ENCODE data around the gene ARHGAP21.

The ARHGAP21 gene

GRCh38 chr10:24605141-24605540 is 118.5 kb downstream of the ARHGAP21 start:
- no peaks in the 10 kb centered on the region for H3K79me2 ChIP-seq (ENCODE audit: control insufficient read depth, insufficient read depth, low read length, unreplicated experiment)
- peaks cover 13% of the 10 kb centered on the region for H3K4me1 ChIP-seq (ENCODE audit: control insufficient read depth, insufficient read depth, low read length, unreplicated experiment)
- H3K36me3 ChIP-seq (ENCODE audit: insufficient read depth, low read length), result peaks cover 19% of the 10 kb centered on the region

GRCh38 chr10:24603333-24603732 is 120.4 kb downstream of the ARHGAP21 start:
- Histone ChIP-seq H3K4me3 (ENCODE audit: low read depth, low read length) (no peak overlapping the region), H3K36me3 (ENCODE audit: insufficient read depth, low read length) (peaks cover 28% of the 10 kb centered on the region), H3K27ac (ENCODE audit: low read depth, low read length) (peak overlapping the region; percentile 69), H3K27me3 (ENCODE audit: insufficient read depth, low read length) (no peaks in the 10 kb centered on the region), H3K79me2 (ENCODE audit: control insufficient read depth, insufficient read depth, low read length, unreplicated experiment) (no peaks in the 10 kb centered on the region), H2AFZ (ENCODE audit: low read length, unreplicated experiment) (no peak overlapping the region), H3K4me1 (ENCODE audit: control insufficient read depth, insufficient read depth, low read length, unreplicated experiment) (peaks cover 13% of the 10 kb centered on the region)

More at GRCh38 chr10:24605141-24605540, 118.5 kb downstream of the ARHGAP21 start:
- H3K27me3 ChIP-seq (ENCODE audit: insufficient read depth, low read length), result no peaks in the 10 kb centered on the region
- no peak overlapping the region for H3K27ac ChIP-seq (ENCODE audit: low read depth, low read length)
- no peak overlapping the region for H3K4me3 ChIP-seq (ENCODE audit: low read depth, low read length)
- H2AFZ ChIP-seq (ENCODE audit: low read length, unreplicated experiment), result no peak overlapping the region

GRCh38 chr10:24597961-24598360 is 125.7 kb downstream of the ARHGAP21 start:
- Histone ChIP-seq H3K4me1 (ENCODE audit: control insufficient read depth, insufficient read depth, low read length, unreplicated experiment) (peaks cover 1% of the 10 kb centered on the region), H3K36me3 (ENCODE audit: insufficient read depth, low read length) (peaks cover 59% of the 10 kb centered on the region), H3K27me3 (ENCODE audit: insufficient read depth, low read length) (no peaks in the 10 kb centered on the region)

GRCh38 chr10:24597426-24597825 is 126.3 kb downstream of the ARHGAP21 start:
- H2AFZ ChIP-seq (ENCODE audit: low read length, unreplicated experiment), result no peak overlapping the region
- H3K27ac ChIP-seq (ENCODE audit: low read depth, low read length), result no peak overlapping the region
- peaks cover 57% of the 10 kb centered on the region for H3K36me3 ChIP-seq (ENCODE audit: insufficient read depth, low read length)
- no peaks in the 10 kb centered on the region for H3K4me1 ChIP-seq (ENCODE audit: control insufficient read depth, insufficient read depth, low read length, unreplicated experiment)
- H3K79me2 ChIP-seq (ENCODE audit: control insufficient read depth, insufficient read depth, low read length, unreplicated experiment), result no peaks in the 10 kb centered on the region
- H3K4me3 ChIP-seq (ENCODE audit: low read depth, low read length), result no peak overlapping the region
- H3K27me3 ChIP-seq (ENCODE audit: insufficient read depth, low read length), result no peaks in the 10 kb centered on the region

More at GRCh38 chr10:24597961-24598360, 125.7 kb downstream of the ARHGAP21 start:
- H2AFZ ChIP-seq (ENCODE audit: low read length, unreplicated experiment), result no peak overlapping the region
- H3K27ac ChIP-seq (ENCODE audit: low read depth, low read length), result no peak overlapping the region
- H3K79me2 ChIP-seq (ENCODE audit: control insufficient read depth, insufficient read depth, low read length, unreplicated experiment), result no peaks in the 10 kb centered on the region
- no peak overlapping the region for H3K4me3 ChIP-seq (ENCODE audit: low read depth, low read length)

- H3K4me1 ChIP-seq (ENCODE audit: control insufficient read depth, insufficient read depth, low read length, unreplicated experiment), result no peaks in the 10 kb centered on the region
- H3K79me2 ChIP-seq (ENCODE audit: control insufficient read depth, insufficient read depth, low read length, unreplicated experiment), result no peaks in the 10 kb centered on the region
- H2AFZ ChIP-seq (ENCODE audit: low read length, unreplicated experiment), result no peak overlapping the region
- no peak overlapping the region for H3K4me3 ChIP-seq (ENCODE audit: low read depth, low read length)
- H3K27me3 ChIP-seq (ENCODE audit: insufficient read depth, low read length), result no peaks in the 10 kb centered on the region
- no peak overlapping the region for H3K27ac ChIP-seq (ENCODE audit: low read depth, low read length)
- H3K36me3 ChIP-seq (ENCODE audit: insufficient read depth, low read length), result peaks cover 68% of the 10 kb centered on the region
Measured at GRCh38 chr10:24596217-24596930, 127.3 kb downstream of the ARHGAP21 start.

- H3K4me3 ChIP-seq (ENCODE audit: low read depth, low read length), result no peak overlapping the region
- peaks cover 56% of the 10 kb centered on the region for H3K36me3 ChIP-seq (ENCODE audit: insufficient read depth, low read length)
- H2AFZ ChIP-seq (ENCODE audit: low read length, unreplicated experiment), result no peak overlapping the region
- H3K27me3 ChIP-seq (ENCODE audit: insufficient read depth, low read length), result no peaks in the 10 kb centered on the region
- H3K27ac ChIP-seq (ENCODE audit: low read depth, low read length), result no peak overlapping the region
- H3K4me1 ChIP-seq (ENCODE audit: control insufficient read depth, insufficient read depth, low read length, unreplicated experiment), result no peaks in the 10 kb centered on the region
- H3K79me2 ChIP-seq (ENCODE audit: control insufficient read depth, insufficient read depth, low read length, unreplicated experiment), result no peaks in the 10 kb centered on the region
Measured at GRCh38 chr10:24590697-24591457, 132.8 kb downstream of the ARHGAP21 start.

DNA sequence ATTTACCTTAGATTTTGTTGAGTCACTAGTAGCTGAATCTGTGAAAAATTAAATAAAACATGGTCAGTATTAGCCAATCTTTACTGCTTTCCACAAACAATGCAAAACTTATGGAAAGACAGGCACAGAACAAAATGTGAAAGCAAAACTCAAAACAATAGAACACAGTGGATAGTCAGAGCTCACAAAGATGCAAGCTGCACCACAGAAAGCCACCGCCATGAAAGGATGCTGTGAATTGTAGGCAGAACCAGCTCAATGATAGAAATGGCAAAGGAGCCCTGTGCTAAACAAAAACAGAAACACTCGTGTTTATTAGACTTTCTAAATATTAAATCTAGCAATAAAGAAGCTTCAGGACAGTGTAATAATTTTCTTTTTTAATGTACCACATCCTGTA is 134.4 kb downstream of the ARHGAP21 start:
- H3K79me2 ChIP-seq (ENCODE audit: control insufficient read depth, insufficient read depth, low read length, unreplicated experiment), result no peaks in the 10 kb centered on the region
- peaks cover 43% of the 10 kb centered on the region for H3K36me3 ChIP-seq (ENCODE audit: insufficient read depth, low read length)
- H2AFZ ChIP-seq (ENCODE audit: low read length, unreplicated experiment), result no peak overlapping the region
- no peak overlapping the region for H3K27ac ChIP-seq (ENCODE audit: low read depth, low read length)
- H3K4me1 ChIP-seq (ENCODE audit: control insufficient read depth, insufficient read depth, low read length, unreplicated experiment), result no peaks in the 10 kb centered on the region
- H3K27me3 ChIP-seq (ENCODE audit: insufficient read depth, low read length), result no peaks in the 10 kb centered on the region
- no peak overlapping the region for H3K4me3 ChIP-seq (ENCODE audit: low read depth, low read length)

- no peak overlapping the region for H2AFZ ChIP-seq (ENCODE audit: low read length, unreplicated experiment)
- peaks cover 8% of the 10 kb centered on the region for H3K36me3 ChIP-seq (ENCODE audit: insufficient read depth, low read length)
- no peak overlapping the region for H3K4me3 ChIP-seq (ENCODE audit: low read depth, low read length)
- peaks cover 18% of the 10 kb centered on the region; the same call in 1 of the 2 replicates for H3K27me3 ChIP-seq (ENCODE audit: insufficient read depth, low read length)
- H3K79me2 ChIP-seq (ENCODE audit: control insufficient read depth, insufficient read depth, low read length, unreplicated experiment), result no peaks in the 10 kb centered on the region
- no peak overlapping the region for H3K27ac ChIP-seq (ENCODE audit: low read depth, low read length)
- no peaks in the 10 kb centered on the region for H3K4me1 ChIP-seq (ENCODE audit: control insufficient read depth, insufficient read depth, low read length, unreplicated experiment)
Measured at GRCh38 chr10:24579906-24580305, 143.8 kb downstream of the ARHGAP21 start.

- peaks cover 19% of the 10 kb centered on the region; the same call in 1 of the 2 replicates for H3K27me3 ChIP-seq (ENCODE audit: insufficient read depth, low read length)
Measured at GRCh38 chr10:24579448-24579847, 144.2 kb downstream of the ARHGAP21 start.

GRCh38 chr10:24575481-24576002 is 148.1 kb downstream of the ARHGAP21 start:
- H3K79me2 ChIP-seq (ENCODE audit: control insufficient read depth, insufficient read depth, low read length, unreplicated experiment), result no peaks in the 10 kb centered on the region
- H3K27ac ChIP-seq (ENCODE audit: low read depth, low read length), result no peak overlapping the region
- no peaks in the 10 kb centered on the region for H3K4me1 ChIP-seq (ENCODE audit: control insufficient read depth, insufficient read depth, low read length, unreplicated experiment)
- no peak overlapping the region for H3K4me3 ChIP-seq (ENCODE audit: low read depth, low read length)
- H3K36me3 ChIP-seq (ENCODE audit: insufficient read depth, low read length), result no peaks in the 10 kb centered on the region
- H3K27me3 ChIP-seq (ENCODE audit: insufficient read depth, low read length), result peaks cover 37% of the 10 kb centered on the region
- no peak overlapping the region for H2AFZ ChIP-seq (ENCODE audit: low read length, unreplicated experiment)

More at GRCh38 chr10:24579448-24579847, 144.2 kb downstream of the ARHGAP21 start:
- Histone ChIP-seq H3K27ac (ENCODE audit: low read depth, low read length) (no peak overlapping the region), H3K36me3 (ENCODE audit: insufficient read depth, low read length) (peaks cover 8% of the 10 kb centered on the region), H3K4me3 (ENCODE audit: low read depth, low read length) (no peak overlapping the region), H3K79me2 (ENCODE audit: control insufficient read depth, insufficient read depth, low read length, unreplicated experiment) (no peaks in the 10 kb centered on the region), H2AFZ (ENCODE audit: low read length, unreplicated experiment) (no peak overlapping the region), H3K4me1 (ENCODE audit: control insufficient read depth, insufficient read depth, low read length, unreplicated experiment) (no peaks in the 10 kb centered on the region)
